H1 (cell line): ENCODE measurements around the gene LCP1. TPM values are rescaled to one million over a fixed set of nuclear protein-coding genes. Genes with fewer than 3 reads are reported as not detected.

ENCODE experiments used
- CTCF ChIA-PET: fragments of 300-600 bp; sonication (Branson Sonifier 250); formaldehyde crosslinking; loops from one replicate; lab custom pipeline; 2021; ENCODE audit not compliant: partially characterized antibody; lab: Charles Lee
- POLR2A ChIA-PET: fragments of 300-600 bp; sonication (Branson Sonifier 250); formaldehyde crosslinking; loops from one replicate; lab custom pipeline; 2021; ENCODE audit warnings: inconsistent platforms; ENCODE audit not compliant: partially characterized antibody; lab: Charles Lee
- DNase-seq, 2 experiments: peaks; one replicate each; pipeline versions ENCODE4 v3.0.0 to v3.0.0-alpha.2; 2010 to 2022; ENCODE audit warnings: low spot score in 2 of 2, low read depth in 1 of 2, mixed read lengths in 1 of 2
- FAIRE-seq: peaks from 2 replicates; lab custom pipeline; 2011; peaks lifted over from hg19 to GRCh38; lab: Jason Lieb, UNC
- H2AFZ ChIP-seq: 2 replicates; pipeline ENCODE4 v1.8.1; 2012; ENCODE audit warnings: low read length, inconsistent platforms
- H2AK5ac ChIP-seq: 2 replicates; pipeline ENCODE4 v1.6.1; 2013; ENCODE audit warnings: low read depth, low read length
- H2BK120ac ChIP-seq: replicated peaks from 2 replicates; pipeline ENCODE3; 2013; ENCODE audit warnings: low read depth, low read length, inconsistent platforms
- H2BK12ac ChIP-seq: 2 replicates; pipeline ENCODE4 v1.6.1; 2013; ENCODE audit warnings: low read depth, low read length
- H2BK15ac ChIP-seq: 2 replicates; pipeline ENCODE4 v1.6.1; 2013; ENCODE audit warnings: low read length
- H2BK20ac ChIP-seq: 2 replicates; pipeline ENCODE4 v1.6.1; 2013; ENCODE audit warnings: low read length
- H2BK5ac ChIP-seq: 2 replicates; pipeline ENCODE4 v1.6.1; 2013; ENCODE audit warnings: low read depth, low read length
- H3K14ac ChIP-seq: 2 replicates; pipeline ENCODE4 v1.6.1; 2013; ENCODE audit warnings: inconsistent platforms; ENCODE audit not compliant: insufficient read length
- H3K18ac ChIP-seq: 2 replicates; pipeline ENCODE4 v1.6.1; 2013; ENCODE audit warnings: low read length; ENCODE audit errors: extremely low read depth
- H3K23ac ChIP-seq: 2 replicates; pipeline ENCODE4 v1.6.1; 2013; ENCODE audit warnings: inconsistent platforms; ENCODE audit not compliant: insufficient read length
- H3K23me2 ChIP-seq: 2 replicates; pipeline ENCODE4 v1.6.1; 2013; ENCODE audit warnings: low read depth, low read length
- H3K27ac ChIP-seq: 2 replicates; pipeline ENCODE4 v1.6.1; 2011; ENCODE audit warnings: low read depth, low read length, inconsistent platforms
- H3K27me3 ChIP-seq, 4 experiments: replicated peaks in 1 of 4; 1 replicate in 1 of 4; 2 replicates in 3 of 4; pipeline versions ENCODE4 v1.6.1 to v1.8.1; 2011 to 2013; ENCODE audit warnings: low read length in 3 of 4, mild to moderate bottlenecking in 3 of 4, inconsistent platforms in 2 of 4, mixed read lengths in 2 of 4, moderate library complexity in 1 of 4; ENCODE audit not compliant: control insufficient read depth in 3 of 4, insufficient read depth in 3 of 4; ENCODE audit errors: extremely low read depth in 1 of 4
- H3K36me3 ChIP-seq, 4 experiments: 2 replicates each; pipeline versions ENCODE4 v1.6.1 to v1.8.1; 2011 to 2013; ENCODE audit warnings: mild to moderate bottlenecking in 4 of 4, low read length in 3 of 4, moderate library complexity in 2 of 4, control low read depth in 1 of 4, inconsistent platforms in 1 of 4; ENCODE audit not compliant: insufficient read depth in 4 of 4, control insufficient read depth in 2 of 4
- H3K4ac ChIP-seq: replicated peaks from 2 replicates; pipeline ENCODE3; 2013; ENCODE audit warnings: low read length, low read depth, mixed read lengths, inconsistent platforms; ENCODE audit not compliant: insufficient read length
- H3K4me1 ChIP-seq, 4 experiments: replicated peaks in 1 of 4; 1 replicate in 1 of 4; 2 replicates in 3 of 4; pipeline versions ENCODE4 v1.6.1 to v1.8.1; 2011 to 2013; ENCODE audit warnings: low read length in 3 of 4, inconsistent platforms in 2 of 4, mixed read lengths in 1 of 4; ENCODE audit not compliant: insufficient read depth in 4 of 4, control insufficient read depth in 3 of 4
- H3K4me2 ChIP-seq, 2 experiments: 2 replicates each; pipeline versions ENCODE4 v1.6.1 to v1.8.1; 2011 to 2013; ENCODE audit warnings: low read depth in 2 of 2, low read length in 2 of 2, control low read depth in 1 of 2, inconsistent platforms in 1 of 2, mild to moderate bottlenecking in 1 of 2; ENCODE audit not compliant: insufficient read depth in 1 of 2
- H3K4me3 ChIP-seq, 4 experiments: fragments of 200-600, 300-600 bp in 1 of 4; sonication (generic), shearing (Covaris generic), sonication (Bioruptor Twin) in 1 of 4; 2 replicates each; pipeline versions ENCODE4 v1.5.1 to v1.8.1; 2011 to 2016; ENCODE audit warnings: low read length in 4 of 4, low read depth in 3 of 4, control low read depth in 2 of 4, inconsistent platforms in 2 of 4, mild to moderate bottlenecking in 2 of 4, mixed read lengths in 1 of 4, moderate library complexity in 1 of 4; ENCODE audit not compliant: insufficient read depth in 2 of 4; ENCODE audit errors: extremely low read depth in 1 of 4
- H3K56ac ChIP-seq: replicated peaks from 2 replicates; pipeline ENCODE3; 2013; ENCODE audit warnings: low read depth, mild to moderate bottlenecking, mixed read lengths, low read length, inconsistent platforms; ENCODE audit not compliant: insufficient read length
- H3K79me1 ChIP-seq: 2 replicates; pipeline ENCODE4 v1.6.1; 2013; ENCODE audit warnings: low read depth, low read length, control low read depth
- H3K79me2 ChIP-seq, 2 experiments: 2 replicates each; pipeline versions ENCODE4 v1.6.1 to v1.8.1; 2012 to 2013; ENCODE audit warnings: low read length in 2 of 2, mild to moderate bottlenecking in 2 of 2, inconsistent platforms in 1 of 2; ENCODE audit not compliant: insufficient read depth in 2 of 2, control insufficient read depth in 1 of 2
- H3K9ac ChIP-seq, 4 experiments: replicated peaks in 1 of 4; 1 replicate in 1 of 4; 2 replicates in 3 of 4; pipeline versions ENCODE4 v1.6.1 to v1.8.1; 2011 to 2013; ENCODE audit warnings: low read depth in 3 of 4, low read length in 3 of 4, control low read depth in 2 of 4, mild to moderate bottlenecking in 2 of 4, moderate library complexity in 2 of 4, inconsistent platforms in 1 of 4; ENCODE audit errors: extremely low read depth in 1 of 4
- H3K9me3 ChIP-seq, 2 experiments: 2 replicates each; pipeline versions ENCODE4 v1.6.1 to v1.8.1; 2012 to 2013; ENCODE audit warnings: mild to moderate bottlenecking in 2 of 2, moderate library complexity in 2 of 2, control low read depth in 1 of 2, inconsistent platforms in 1 of 2, low read depth in 1 of 2, low read length in 1 of 2, mixed read lengths in 1 of 2; ENCODE audit not compliant: insufficient read depth in 2 of 2
- H4K20me1 ChIP-seq, 2 experiments: replicated peaks in 1 of 2; 2 replicates each; pipeline versions ENCODE3 to v1.8.1; 2011 to 2013; ENCODE audit warnings: inconsistent platforms in 2 of 2, low read length in 2 of 2, mild to moderate bottlenecking in 1 of 2; ENCODE audit not compliant: insufficient read depth in 2 of 2, control insufficient read depth in 1 of 2
- H4K5ac ChIP-seq: 2 replicates; pipeline ENCODE4 v1.6.1; 2013; ENCODE audit warnings: low read length, low read depth, mixed read lengths, inconsistent platforms; ENCODE audit not compliant: insufficient read length
- H4K8ac ChIP-seq: 2 replicates; pipeline ENCODE4 v1.8.0; 2013; ENCODE audit warnings: mild to moderate bottlenecking, moderate library complexity, low read length, inconsistent platforms; ENCODE audit not compliant: insufficient read depth; ENCODE audit errors: extremely low read depth
- H4K91ac ChIP-seq: replicated peaks from 2 replicates; pipeline ENCODE3; 2013; ENCODE audit warnings: low read length, mixed read lengths, inconsistent platforms; ENCODE audit not compliant: insufficient read length
- CEBPB ChIP-seq: IDR thresholded peaks from 2 replicates; pipeline ENCODE4 v1.6.1; 2012; ENCODE audit warnings: low read depth, low read length
- CHD2 ChIP-seq: IDR thresholded peaks from 2 replicates; pipeline ENCODE4 v1.6.1; 2012; ENCODE audit warnings: low read length, improper control_type of control experiment
- FOSL1 ChIP-seq: IDR thresholded peaks from 2 replicates; pipeline ENCODE4 v1.6.1; 2011; ENCODE audit warnings: mild to moderate bottlenecking, low read depth, low read length, moderate library complexity; ENCODE audit not compliant: insufficient read depth
- KDM5A ChIP-seq: fragments of 200-600 bp; IDR thresholded peaks from 2 replicates; pipeline ENCODE4 v1.7.1; 2012; ENCODE audit warnings: mild to moderate bottlenecking, low read length, inconsistent platforms, mixed read lengths
- RFX5 ChIP-seq: IDR thresholded peaks from 2 replicates; pipeline ENCODE4 v1.6.1; 2011; ENCODE audit warnings: low read depth, low read length, improper control_type of control experiment, borderline replicate concordance
- RXRA ChIP-seq: IDR thresholded peaks from 2 replicates; pipeline ENCODE4 v1.6.1; 2011; ENCODE audit warnings: low read depth, mild to moderate bottlenecking, low read length, moderate library complexity; ENCODE audit not compliant: insufficient read depth
- SP1 ChIP-seq: IDR thresholded peaks from 2 replicates; pipeline ENCODE4 v1.6.1; 2011; ENCODE audit warnings: low read depth, low read length
- WGBS, 2 experiments: shearing (Covaris generic) in 1 of 2; methylation state at CpG; one replicate each; pipeline versions ENCODE4 v1.1.6 to v1.1.7; 2013 to 2015; ENCODE audit warnings: low lambda C conversion rate in 2 of 2, mixed read lengths in 2 of 2, inconsistent platforms in 1 of 2, low coverage in 1 of 2, missing lambda C conversion rate in 1 of 2; ENCODE audit not compliant: insufficient replicate concordance in 2 of 2, insufficient coverage in 1 of 2, insufficient read length in 1 of 2; ENCODE audit errors: extremely low coverage in 1 of 2, missing lambda C conversion rate in 1 of 2; 5-methylcytosine and 5-hydroxymethylcytosine counted together
- polyA plus RNA-seq, 7 experiments: library from polyadenylated mRNA; depleted of rRNA in 3 of 7; stranded (reverse) in 5 of 7; unstranded in 2 of 7; fragments of >200 nt in 5 of 7; fragments of 200-250 nt in 2 of 7; gene quantifications; 1 replicate in 5 of 7; 2 replicates in 1 of 7; 4 replicates in 1 of 7; pipeline versions ENCODE4 v1.2.1 to v1.2.3, GENCODE V29; 2011 to 2013; ENCODE audit warnings: missing spikeins in 2 of 7, mixed read lengths in 2 of 7
- total RNA-seq: library from RNA; stranded (reverse); fragmentation: NEBNext Ultra II Directional; extraction: Animal tissue kit (Norgen Biotek cat#: 25700); gene quantifications from 2 replicates; pipeline ENCODE4 v1.2.1, GENCODE V29; 2021

The LCP1 gene
- total and polyA plus RNA-seq, 2 of the 8 experiments (the other 6 are each of a cell fraction or from before 2014, with no cell fraction given) = 0.65 to 4.3 TPM

DNA sequence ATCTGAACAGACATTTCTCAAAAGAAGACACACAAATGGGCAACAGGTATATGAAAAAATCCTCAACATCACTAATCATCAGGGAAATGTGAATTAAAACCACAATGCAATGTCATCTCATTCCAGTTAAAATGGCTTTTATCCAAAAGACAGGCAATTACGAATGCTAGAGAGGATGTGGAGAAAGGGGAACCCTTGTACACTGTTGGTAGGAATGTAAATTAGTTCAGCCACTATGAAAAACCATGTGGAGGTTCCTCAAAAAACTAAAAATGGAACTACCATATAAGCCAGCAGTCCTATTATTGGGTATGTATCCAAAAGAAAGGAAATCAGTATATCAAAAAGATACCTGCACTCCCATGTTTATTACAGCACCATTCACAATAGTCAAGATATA lies 104.7 kb downstream of the LCP1 start:
- ChIA-PET POLR2A (no interaction called here), CTCF (no interaction called here)
- no peaks in the 10 kb centered on the region for H3K79me1 ChIP-seq
- H2AFZ ChIP-seq = no peak overlapping the region
- H3K23me2 ChIP-seq = no peaks in the 10 kb centered on the region
- H3K9me3 ChIP-seq = peaks cover 3 to 4% of the 10 kb centered on the region in 2 experiments; a peak in 1 of 4 replicates
- H3K9ac ChIP-seq = no peak overlapping the region
- FAIRE-seq (no peak), DNase-seq (no peak)
- WGBS, 2 experiments = 90% methylated on average over 1 of the region's 1 CpG; no CpG with 5 or more reads in 1 of the 2 experiments
- H2BK5ac ChIP-seq = no peak overlapping the region
- H4K20me1 ChIP-seq = no peaks in the 10 kb centered on the region
- no peak overlapping the region for H3K18ac ChIP-seq
- no peak overlapping the region for H3K4me2 ChIP-seq
- no peak overlapping the region for H2BK12ac ChIP-seq
- no peak overlapping the region for H4K91ac ChIP-seq
- H3K27me3 ChIP-seq = no peaks in the 10 kb centered on the region
- H3K27ac ChIP-seq = no peak overlapping the region
- H3K4ac ChIP-seq = no peak overlapping the region
- H3K4me1 ChIP-seq = no peaks in the 10 kb centered on the region
- TF ChIP-seq CEBPB (no peak), RFX5 (no peak), KDM5A (no peak), CHD2 (no peak), SP1 (no peak), FOSL1 (no peak), RXRA (no peak)
- no peak overlapping the region for H2BK15ac ChIP-seq
- H3K36me3 ChIP-seq = no peaks in the 10 kb centered on the region
- no peak overlapping the region for H3K23ac ChIP-seq
- H3K79me2 ChIP-seq = no peaks in the 10 kb centered on the region
- H2AK5ac ChIP-seq = no peak overlapping the region
- H3K56ac ChIP-seq = no peak overlapping the region
- no peak overlapping the region for H3K14ac ChIP-seq
- H3K4me3 ChIP-seq = no peak overlapping the region
- no peak overlapping the region for H2BK120ac ChIP-seq
- no peak overlapping the region for H4K5ac ChIP-seq
- H4K8ac ChIP-seq = no peak overlapping the region
- no peak overlapping the region for H2BK20ac ChIP-seq
